Adrenal gland (tissue), 5 donors: ENCODE measurements around the gene ARPC4.

Experiments used
- POLR2A ChIP-seq, 2 donors: fragments of 450-650 bp; IDR thresholded peaks; one replicate each; pipeline ENCODE4 v1.6.1; 2017; ENCODE audit warnings: antibody characterized with exemption in 2 of 2, mild to moderate bottlenecking in 2 of 2, moderate library complexity in 1 of 2
- TF ChIP-seq, protein P1 (sequence below), 6 experiments: fragments of 450-650 bp in 4 of 6; fragments of 200-600 bp in 2 of 6; sonication (generic) in 1 of 6; IDR thresholded peaks; 1 replicate in 5 of 6; 2 replicates in 1 of 6; pipeline versions ENCODE4 v1.5.1 to v1.8.0; 2016 to 2021; ENCODE audit warnings: antibody characterized with exemption in 6 of 6, mild to moderate bottlenecking in 2 of 6, moderate library complexity in 1 of 6
- donor health status: DM: no; HTN: no; CAD: no.

DNA sequence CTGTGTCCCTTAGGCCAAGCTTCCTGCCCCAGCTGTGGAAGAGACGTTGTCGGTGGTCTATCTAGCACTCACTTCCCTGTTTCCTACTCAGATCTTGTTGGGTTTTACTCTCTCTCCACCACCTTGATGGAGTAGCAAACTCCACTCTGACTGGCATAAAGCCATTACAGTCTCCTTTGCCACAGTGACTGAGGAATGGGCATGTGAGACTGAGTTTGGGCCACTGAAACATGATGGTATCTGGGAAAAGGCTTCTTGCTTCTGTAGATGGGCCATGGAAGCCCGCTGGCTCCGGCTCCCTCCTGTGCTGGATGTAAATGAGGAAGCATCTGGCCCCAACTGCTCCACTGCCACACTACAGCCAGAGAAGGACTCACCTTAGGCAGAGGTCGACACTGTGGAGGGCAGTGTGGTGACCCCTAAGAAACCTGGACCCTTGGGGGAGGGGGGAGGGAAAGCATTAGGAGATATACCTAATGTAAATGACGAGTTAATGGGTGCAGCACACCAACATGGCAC is 13.7 kb upstream of the ARPC4 start:
- TF ChIP-seq, protein P1, sequence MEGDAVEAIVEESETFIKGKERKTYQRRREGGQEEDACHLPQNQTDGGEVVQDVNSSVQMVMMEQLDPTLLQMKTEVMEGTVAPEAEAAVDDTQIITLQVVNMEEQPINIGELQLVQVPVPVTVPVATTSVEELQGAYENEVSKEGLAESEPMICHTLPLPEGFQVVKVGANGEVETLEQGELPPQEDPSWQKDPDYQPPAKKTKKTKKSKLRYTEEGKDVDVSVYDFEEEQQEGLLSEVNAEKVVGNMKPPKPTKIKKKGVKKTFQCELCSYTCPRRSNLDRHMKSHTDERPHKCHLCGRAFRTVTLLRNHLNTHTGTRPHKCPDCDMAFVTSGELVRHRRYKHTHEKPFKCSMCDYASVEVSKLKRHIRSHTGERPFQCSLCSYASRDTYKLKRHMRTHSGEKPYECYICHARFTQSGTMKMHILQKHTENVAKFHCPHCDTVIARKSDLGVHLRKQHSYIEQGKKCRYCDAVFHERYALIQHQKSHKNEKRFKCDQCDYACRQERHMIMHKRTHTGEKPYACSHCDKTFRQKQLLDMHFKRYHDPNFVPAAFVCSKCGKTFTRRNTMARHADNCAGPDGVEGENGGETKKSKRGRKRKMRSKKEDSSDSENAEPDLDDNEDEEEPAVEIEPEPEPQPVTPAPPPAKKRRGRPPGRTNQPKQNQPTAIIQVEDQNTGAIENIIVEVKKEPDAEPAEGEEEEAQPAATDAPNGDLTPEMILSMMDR (IDR thresholded peaks at IDR 0.05), result no peak
- no peak for TF ChIP-seq POLR2A (IDR thresholded peaks at IDR 0.05)
